Transverse colon (tissue), 4 donors: ENCODE data around the gene GABARAP. TPM values are rescaled to one million over a fixed set of nuclear protein-coding genes. Genes with fewer than 3 reads are reported as not detected.

Experiments
- DNase-seq: peaks from one replicate; pipeline ENCODE4 v3.0.0-alpha.2; 2019
- H3K27ac ChIP-seq, 4 donors: fragments of 200-600 bp; sonication (generic); 2 replicates each; pipeline ENCODE4 v1.5.1; 2016 to 2018; ENCODE audit warnings: inconsistent platforms in 4 of 4
- H3K27me3 ChIP-seq: fragments of 200-600 bp; sonication (generic); 2 replicates; pipeline ENCODE4 v1.5.1; 2017; ENCODE audit warnings: inconsistent platforms
- H3K36me3 ChIP-seq, 4 donors: fragments of 200-600 bp; sonication (generic); 2 replicates each; pipeline ENCODE4 v1.5.1; 2017 to 2019; ENCODE audit warnings: inconsistent platforms in 4 of 4
- H3K4me1 ChIP-seq, 4 donors: fragments of 200-600 bp; sonication (generic); 2 replicates each; pipeline ENCODE4 v1.5.1; 2017 to 2020; ENCODE audit warnings: inconsistent platforms in 4 of 4
- H3K4me3 ChIP-seq, 4 donors: fragments of 200-600 bp; sonication (generic); 1 replicate in 1 of 4; 2 replicates in 3 of 4; pipeline versions ENCODE4 v1.5.1 to v1.6.1; 2017 to 2019; ENCODE audit warnings: inconsistent platforms in 4 of 4
- H3K9me3 ChIP-seq, 2 donors: fragments of 200-600 bp; sonication (generic); 2 replicates each; pipeline ENCODE4 v1.5.1; 2017 to 2019; ENCODE audit warnings: inconsistent platforms in 2 of 2
- EP300 ChIP-seq: sonication (generic); formaldehyde crosslinking; IDR thresholded peaks from one replicate; pipeline ENCODE4 v1.6.1; 2017; ENCODE audit warnings: antibody characterized with exemption, low read depth
- POLR2A ChIP-seq: fragments of 450-650 bp; IDR thresholded peaks from one replicate; pipeline ENCODE4 v1.6.1; 2016; ENCODE audit warnings: antibody characterized with exemption, mild to moderate bottlenecking, moderate library complexity
- POLR2AphosphoS5 ChIP-seq, 3 donors: sonication (generic); formaldehyde crosslinking; IDR thresholded peaks; one replicate each; pipeline ENCODE4 v1.6.1; 2016; ENCODE audit warnings: antibody characterized with exemption in 3 of 3
- WGBS, 2 donors: methylation state at CpG; one replicate each; pipeline ENCODE4 v1.1.5; 2018; ENCODE audit warnings: low coverage in 1 of 2; 5-methylcytosine and 5-hydroxymethylcytosine counted together
- in situ Hi-C, 4 donors: fragments of 200-750 bp; cut with MboI; loops; one replicate each; pipeline versions ENCODE4 v1.15.0 to v1.15.1; 2017; ENCODE audit warnings: low sequenced_read_pairs in 3 of 4, low pct_ligation_motif_present in 1 of 4, low pct_unique_long_range_greater_than_20kb in 1 of 4
- intact Hi-C: fragments of 100-400 bp; cut with DNase I; formaldehyde crosslinking; loops from one replicate; pipeline ENCODE4 v1.15.1; 2023; ENCODE audit warnings: low total_unique reads
- total RNA-seq, 4 donors: library from RNA; depleted of rRNA; stranded (reverse); fragments of >200 nt; gene quantifications; one replicate each; pipeline ENCODE4 v1.1.0, GENCODE V29; 2016
- TF ChIP-seq, protein P1 (sequence below), 5 experiments: fragments of 200-600 bp in 3 of 5; fragments of 450-650 bp in 2 of 5; sonication (generic) in 3 of 5; IDR thresholded peaks; 1 replicate in 2 of 5; 2 replicates in 3 of 5; pipeline ENCODE4 v1.5.1; 2016 to 2017; ENCODE audit warnings: antibody characterized with exemption in 5 of 5, inconsistent platforms in 3 of 5, mild to moderate bottlenecking in 2 of 5, moderate library complexity in 1 of 5

The GABARAP gene
- total RNA-seq, 4 donors from 2014 or later = 209 to 479 (median 394) TPM

DNA sequence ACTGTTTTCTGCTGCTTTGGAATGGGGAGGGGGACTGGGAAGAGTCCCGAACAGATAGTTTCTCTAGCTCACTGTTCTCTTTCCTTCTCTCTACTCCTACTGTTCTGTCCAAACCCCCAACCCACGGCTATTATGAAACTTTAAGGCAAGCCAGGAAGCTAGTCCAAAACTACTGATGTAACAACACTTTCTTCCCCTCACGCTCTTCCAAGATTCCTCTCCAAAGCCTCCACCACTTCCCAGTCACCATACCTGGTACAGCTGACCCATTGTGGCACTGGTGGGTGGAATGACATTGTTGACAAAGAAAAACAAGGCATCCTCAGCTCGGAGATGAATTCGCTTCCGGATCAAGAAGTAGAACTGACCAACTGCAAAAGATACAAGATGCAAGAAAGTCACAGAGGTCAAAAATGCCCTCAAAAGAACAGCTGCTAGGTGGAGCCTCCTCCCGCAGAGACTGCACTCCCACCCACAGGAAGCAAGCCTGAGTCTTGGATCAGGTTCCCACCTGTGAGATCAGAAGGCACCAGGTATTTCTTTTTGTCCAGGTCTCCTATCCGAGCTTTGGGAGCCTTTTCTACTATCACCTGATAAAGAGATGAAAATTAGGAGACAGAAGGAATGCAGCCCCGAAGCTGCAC, 1.0 kb downstream of the GABARAP start:
- peak overlapping the region; percentile 91 to 99 (median 98) for H3K27ac ChIP-seq
- 25 to 58% methylated on average over 2 to 9 of the region's 9 CpGs for WGBS, 2 donors
- TF ChIP-seq POLR2AphosphoS5 (IDR thresholded peaks at IDR 0.05) = no peak
- no peak for TF ChIP-seq POLR2A
- TF ChIP-seq EP300 = no peak
- TF ChIP-seq, protein P1, sequence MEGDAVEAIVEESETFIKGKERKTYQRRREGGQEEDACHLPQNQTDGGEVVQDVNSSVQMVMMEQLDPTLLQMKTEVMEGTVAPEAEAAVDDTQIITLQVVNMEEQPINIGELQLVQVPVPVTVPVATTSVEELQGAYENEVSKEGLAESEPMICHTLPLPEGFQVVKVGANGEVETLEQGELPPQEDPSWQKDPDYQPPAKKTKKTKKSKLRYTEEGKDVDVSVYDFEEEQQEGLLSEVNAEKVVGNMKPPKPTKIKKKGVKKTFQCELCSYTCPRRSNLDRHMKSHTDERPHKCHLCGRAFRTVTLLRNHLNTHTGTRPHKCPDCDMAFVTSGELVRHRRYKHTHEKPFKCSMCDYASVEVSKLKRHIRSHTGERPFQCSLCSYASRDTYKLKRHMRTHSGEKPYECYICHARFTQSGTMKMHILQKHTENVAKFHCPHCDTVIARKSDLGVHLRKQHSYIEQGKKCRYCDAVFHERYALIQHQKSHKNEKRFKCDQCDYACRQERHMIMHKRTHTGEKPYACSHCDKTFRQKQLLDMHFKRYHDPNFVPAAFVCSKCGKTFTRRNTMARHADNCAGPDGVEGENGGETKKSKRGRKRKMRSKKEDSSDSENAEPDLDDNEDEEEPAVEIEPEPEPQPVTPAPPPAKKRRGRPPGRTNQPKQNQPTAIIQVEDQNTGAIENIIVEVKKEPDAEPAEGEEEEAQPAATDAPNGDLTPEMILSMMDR (IDR thresholded peaks at IDR 0.05) = no peak
- H3K36me3 ChIP-seq = peaks cover 0 to 28% (median 14%) of the 10 kb centered on the region in 4 donors
- in situ Hi-C loops = loop anchor here in 1 of 4 donors (25.0 kb wide), 1 partner anchor 896 kb away; no protein-coding TSS in a partner anchor
- no peak for DNase-seq
- H3K4me3 ChIP-seq = peak overlapping the region; percentile 64 to 95 (median 82)
- intact Hi-C loops = loop anchor here (5.0 kb wide), 1 partner anchor 601 kb away; no protein-coding TSS in a partner anchor
- peaks cover 23 to 43% (median 33%) of the 10 kb centered on the region in 4 donors for H3K4me1 ChIP-seq
- no peaks in the 10 kb centered on the region for H3K27me3 ChIP-seq
- H3K9me3 ChIP-seq = no peaks in the 10 kb centered on the region

DNA sequence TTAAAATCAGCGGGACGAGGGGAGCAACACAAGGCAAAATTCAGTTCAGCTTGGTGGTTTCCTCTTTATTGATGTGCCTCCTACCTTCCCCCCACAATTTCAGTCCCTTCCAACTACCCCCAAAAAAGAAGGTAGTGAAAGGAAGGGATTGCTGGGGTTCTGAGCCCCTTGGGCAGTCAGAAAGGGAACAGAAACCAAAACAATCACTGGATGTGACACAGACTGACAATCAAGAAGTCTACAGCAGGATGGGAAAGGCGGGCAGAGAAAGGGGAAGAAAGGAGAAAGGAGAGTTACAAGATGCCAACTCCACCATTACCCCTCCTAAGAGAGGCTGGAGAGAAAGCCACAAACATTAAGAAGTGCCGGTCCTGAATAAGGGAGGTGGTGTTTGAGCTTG, 1.9 kb downstream of the GABARAP start:
- peaks cover 0 to 20% (median 10%) of the 10 kb centered on the region in 4 donors for H3K36me3 ChIP-seq
- intact Hi-C loops (loop anchor here (5.0 kb wide), 1 partner anchor 602 kb away; no protein-coding TSS in a partner anchor), in situ Hi-C loops (loop anchor here in 1 of 4 donors (25.0 kb wide), 1 partner anchor 897 kb away; no protein-coding TSS in a partner anchor)
- H3K27ac ChIP-seq = peak overlapping the region; percentile 91 to 99 (median 98)
- H3K9me3 ChIP-seq = no peaks in the 10 kb centered on the region
- H3K27me3 ChIP-seq = no peaks in the 10 kb centered on the region
- peaks cover 25 to 52% (median 37%) of the 10 kb centered on the region in 4 donors for H3K4me1 ChIP-seq
- WGBS, 2 donors = 34 to 54% methylated on average over 3 to 4 of the region's 4 CpGs
- no peak for TF ChIP-seq POLR2AphosphoS5 (IDR thresholded peaks at IDR 0.05)
- TF ChIP-seq POLR2A = no peak
- no peak for TF ChIP-seq EP300
- TF ChIP-seq, protein P1 (IDR thresholded peaks at IDR 0.05) = no peak
- no peak for DNase-seq
- H3K4me3 ChIP-seq = peak overlapping the region in 2 of 4 donors; percentile 64 to 95

DNA sequence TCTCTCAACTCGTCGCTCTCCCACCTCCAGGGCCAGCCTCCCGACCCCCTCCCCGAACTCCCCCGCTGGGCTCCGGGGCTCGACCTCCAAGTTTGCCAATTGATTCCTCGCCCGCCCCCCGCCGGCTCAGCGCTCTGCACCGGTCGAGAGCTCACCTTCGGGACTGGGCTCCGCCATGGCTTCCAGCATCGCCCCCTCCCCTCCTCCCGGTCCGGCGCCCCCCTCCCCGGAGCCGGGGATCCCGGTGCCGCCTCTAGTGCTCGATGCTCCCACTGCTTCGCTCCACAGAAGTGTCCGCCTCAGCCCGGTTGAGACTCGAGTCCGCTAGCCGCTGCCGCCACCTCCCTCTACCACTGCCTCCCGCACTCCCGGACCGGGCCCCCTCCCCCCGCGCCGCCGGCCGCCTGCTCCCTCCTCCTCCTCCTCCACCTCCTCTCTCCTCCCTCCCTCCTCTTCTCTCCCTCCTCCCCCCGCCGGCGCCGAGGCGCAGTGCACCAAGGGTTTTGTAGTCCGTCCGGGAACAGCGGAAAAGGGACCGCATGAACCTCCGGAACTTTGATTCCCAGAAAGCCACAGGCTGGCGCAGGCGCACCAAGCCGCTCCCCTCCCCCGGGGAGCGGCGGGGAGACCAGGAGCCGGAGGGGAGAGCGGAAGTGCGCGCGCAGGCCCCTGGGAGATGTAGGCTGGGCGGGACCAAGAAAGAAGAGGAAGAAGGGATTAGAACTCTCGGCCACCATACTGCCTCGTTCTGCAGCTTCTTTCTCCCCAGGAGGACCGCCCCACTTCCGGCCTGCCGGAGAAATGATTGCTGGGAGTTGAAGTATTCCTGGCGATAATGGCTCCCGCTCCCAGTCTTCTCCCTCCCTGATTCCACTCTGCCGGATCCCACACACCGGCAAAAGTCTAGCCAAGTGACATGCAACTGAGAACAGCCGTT, 2.9 kb downstream of the GABARAP start, which contains the start of gene PHF23:
Gene PHF23, minus strand, starts transcription at position 367 of the 937 bp plus-strand sequence. Its CDS starts 178 bp downstream, at position 189.
- H3K27ac ChIP-seq = peak within 1 kb of the TSS; percentile 96 to 99 (median 98)
- peak within 1 kb of the TSS; percentile 81 to 95 (median 86) for H3K4me3 ChIP-seq
- TF ChIP-seq EP300 (peak; percentile 48), POLR2A (peak; percentile 80), POLR2AphosphoS5 (IDR thresholded peaks at IDR 0.05) (peak; percentile 43 to 67 (median 52))
- TF ChIP-seq, protein P1 (IDR thresholded peaks at IDR 0.05) = peak in 3 of 5 experiments; percentile 20 to 77 (median 70)
- 0 to 1% methylated on average over 5 to 60 of the region's 72 CpGs for WGBS, 2 donors
- H3K36me3 ChIP-seq = peaks cover 0 to 13% (median 6%) of the 10 kb centered on the region in 4 donors
- H3K27me3 ChIP-seq = no peaks in the 10 kb centered on the region
- intact Hi-C loops = loop anchor here (5.0 kb wide), 1 partner anchor 603 kb away; no protein-coding TSS in a partner anchor
- DNase-seq = peak; percentile 99
- H3K9me3 ChIP-seq = no peaks in the 10 kb centered on the region
- H3K4me1 ChIP-seq = peaks cover 31 to 61% (median 45%) of the 10 kb centered on the region in 4 donors
- in situ Hi-C loops = loop anchor here in 1 of 4 donors (25.0 kb wide), 1 partner anchor 898 kb away; no protein-coding TSS in a partner anchor
